H1 (cell line): Measurements from ENCODE around the gene ANXA5. TPM values are rescaled to one million over a fixed set of nuclear protein-coding genes. Genes with fewer than 3 reads are reported as not detected.

Experiments
- CTCF ChIA-PET: fragments of 300-600 bp; sonication (Branson Sonifier 250); formaldehyde crosslinking; loops from one replicate; lab custom pipeline; 2021; ENCODE audit not compliant: partially characterized antibody; lab: Charles Lee
- POLR2A ChIA-PET: fragments of 300-600 bp; sonication (Branson Sonifier 250); formaldehyde crosslinking; loops from one replicate; lab custom pipeline; 2021; ENCODE audit warnings: inconsistent platforms; ENCODE audit not compliant: partially characterized antibody; lab: Charles Lee
- DNase-seq, 2 experiments: peaks; one replicate each; pipeline versions ENCODE4 v3.0.0 to v3.0.0-alpha.2; 2010 to 2022; ENCODE audit warnings: low spot score in 2 of 2, low read depth in 1 of 2, mixed read lengths in 1 of 2
- FAIRE-seq: peaks from 2 replicates; lab custom pipeline; 2011; peaks lifted over from hg19 to GRCh38; lab: Jason Lieb, UNC
- H2AFZ ChIP-seq: 2 replicates; pipeline ENCODE4 v1.8.1; 2012; ENCODE audit warnings: low read length, inconsistent platforms
- H2AK5ac ChIP-seq: 2 replicates; pipeline ENCODE4 v1.6.1; 2013; ENCODE audit warnings: low read depth, low read length
- H2BK120ac ChIP-seq: replicated peaks from 2 replicates; pipeline ENCODE3; 2013; ENCODE audit warnings: low read depth, low read length, inconsistent platforms
- H2BK12ac ChIP-seq: 2 replicates; pipeline ENCODE4 v1.6.1; 2013; ENCODE audit warnings: low read depth, low read length
- H2BK15ac ChIP-seq: 2 replicates; pipeline ENCODE4 v1.6.1; 2013; ENCODE audit warnings: low read length
- H2BK20ac ChIP-seq: 2 replicates; pipeline ENCODE4 v1.6.1; 2013; ENCODE audit warnings: low read length
- H2BK5ac ChIP-seq: 2 replicates; pipeline ENCODE4 v1.6.1; 2013; ENCODE audit warnings: low read depth, low read length
- H3K14ac ChIP-seq: 2 replicates; pipeline ENCODE4 v1.6.1; 2013; ENCODE audit warnings: inconsistent platforms; ENCODE audit not compliant: insufficient read length
- H3K18ac ChIP-seq: 2 replicates; pipeline ENCODE4 v1.6.1; 2013; ENCODE audit warnings: low read length; ENCODE audit errors: extremely low read depth
- H3K23ac ChIP-seq: 2 replicates; pipeline ENCODE4 v1.6.1; 2013; ENCODE audit warnings: inconsistent platforms; ENCODE audit not compliant: insufficient read length
- H3K23me2 ChIP-seq: 2 replicates; pipeline ENCODE4 v1.6.1; 2013; ENCODE audit warnings: low read depth, low read length
- H3K27ac ChIP-seq: 2 replicates; pipeline ENCODE4 v1.6.1; 2011; ENCODE audit warnings: low read depth, low read length, inconsistent platforms
- H3K27me3 ChIP-seq, 4 experiments: replicated peaks in 1 of 4; 1 replicate in 1 of 4; 2 replicates in 3 of 4; pipeline versions ENCODE4 v1.6.1 to v1.8.1; 2011 to 2013; ENCODE audit warnings: low read length in 3 of 4, mild to moderate bottlenecking in 3 of 4, inconsistent platforms in 2 of 4, mixed read lengths in 2 of 4, moderate library complexity in 1 of 4; ENCODE audit not compliant: control insufficient read depth in 3 of 4, insufficient read depth in 3 of 4; ENCODE audit errors: extremely low read depth in 1 of 4
- H3K36me3 ChIP-seq, 4 experiments: 2 replicates each; pipeline versions ENCODE4 v1.6.1 to v1.8.1; 2011 to 2013; ENCODE audit warnings: mild to moderate bottlenecking in 4 of 4, low read length in 3 of 4, moderate library complexity in 2 of 4, control low read depth in 1 of 4, inconsistent platforms in 1 of 4; ENCODE audit not compliant: insufficient read depth in 4 of 4, control insufficient read depth in 2 of 4
- H3K4ac ChIP-seq: replicated peaks from 2 replicates; pipeline ENCODE3; 2013; ENCODE audit warnings: low read length, low read depth, mixed read lengths, inconsistent platforms; ENCODE audit not compliant: insufficient read length
- H3K4me1 ChIP-seq, 4 experiments: replicated peaks in 1 of 4; 1 replicate in 1 of 4; 2 replicates in 3 of 4; pipeline versions ENCODE4 v1.6.1 to v1.8.1; 2011 to 2013; ENCODE audit warnings: low read length in 3 of 4, inconsistent platforms in 2 of 4, mixed read lengths in 1 of 4; ENCODE audit not compliant: insufficient read depth in 4 of 4, control insufficient read depth in 3 of 4
- H3K4me2 ChIP-seq, 2 experiments: 2 replicates each; pipeline versions ENCODE4 v1.6.1 to v1.8.1; 2011 to 2013; ENCODE audit warnings: low read depth in 2 of 2, low read length in 2 of 2, control low read depth in 1 of 2, inconsistent platforms in 1 of 2, mild to moderate bottlenecking in 1 of 2; ENCODE audit not compliant: insufficient read depth in 1 of 2
- H3K4me3 ChIP-seq, 4 experiments: fragments of 200-600, 300-600 bp in 1 of 4; sonication (generic), shearing (Covaris generic), sonication (Bioruptor Twin) in 1 of 4; 2 replicates each; pipeline versions ENCODE4 v1.5.1 to v1.8.1; 2011 to 2016; ENCODE audit warnings: low read length in 4 of 4, low read depth in 3 of 4, control low read depth in 2 of 4, inconsistent platforms in 2 of 4, mild to moderate bottlenecking in 2 of 4, mixed read lengths in 1 of 4, moderate library complexity in 1 of 4; ENCODE audit not compliant: insufficient read depth in 2 of 4; ENCODE audit errors: extremely low read depth in 1 of 4
- H3K56ac ChIP-seq: replicated peaks from 2 replicates; pipeline ENCODE3; 2013; ENCODE audit warnings: low read depth, mild to moderate bottlenecking, mixed read lengths, low read length, inconsistent platforms; ENCODE audit not compliant: insufficient read length
- H3K79me1 ChIP-seq: 2 replicates; pipeline ENCODE4 v1.6.1; 2013; ENCODE audit warnings: low read depth, low read length, control low read depth
- H3K79me2 ChIP-seq, 2 experiments: 2 replicates each; pipeline versions ENCODE4 v1.6.1 to v1.8.1; 2012 to 2013; ENCODE audit warnings: low read length in 2 of 2, mild to moderate bottlenecking in 2 of 2, inconsistent platforms in 1 of 2; ENCODE audit not compliant: insufficient read depth in 2 of 2, control insufficient read depth in 1 of 2
- H3K9ac ChIP-seq, 4 experiments: replicated peaks in 1 of 4; 1 replicate in 1 of 4; 2 replicates in 3 of 4; pipeline versions ENCODE4 v1.6.1 to v1.8.1; 2011 to 2013; ENCODE audit warnings: low read depth in 3 of 4, low read length in 3 of 4, control low read depth in 2 of 4, mild to moderate bottlenecking in 2 of 4, moderate library complexity in 2 of 4, inconsistent platforms in 1 of 4; ENCODE audit errors: extremely low read depth in 1 of 4
- H3K9me3 ChIP-seq, 2 experiments: 2 replicates each; pipeline versions ENCODE4 v1.6.1 to v1.8.1; 2012 to 2013; ENCODE audit warnings: mild to moderate bottlenecking in 2 of 2, moderate library complexity in 2 of 2, control low read depth in 1 of 2, inconsistent platforms in 1 of 2, low read depth in 1 of 2, low read length in 1 of 2, mixed read lengths in 1 of 2; ENCODE audit not compliant: insufficient read depth in 2 of 2
- H4K20me1 ChIP-seq, 2 experiments: replicated peaks in 1 of 2; 2 replicates each; pipeline versions ENCODE3 to v1.8.1; 2011 to 2013; ENCODE audit warnings: inconsistent platforms in 2 of 2, low read length in 2 of 2, mild to moderate bottlenecking in 1 of 2; ENCODE audit not compliant: insufficient read depth in 2 of 2, control insufficient read depth in 1 of 2
- H4K5ac ChIP-seq: 2 replicates; pipeline ENCODE4 v1.6.1; 2013; ENCODE audit warnings: low read length, low read depth, mixed read lengths, inconsistent platforms; ENCODE audit not compliant: insufficient read length
- H4K8ac ChIP-seq: 2 replicates; pipeline ENCODE4 v1.8.0; 2013; ENCODE audit warnings: mild to moderate bottlenecking, moderate library complexity, low read length, inconsistent platforms; ENCODE audit not compliant: insufficient read depth; ENCODE audit errors: extremely low read depth
- H4K91ac ChIP-seq: replicated peaks from 2 replicates; pipeline ENCODE3; 2013; ENCODE audit warnings: low read length, mixed read lengths, inconsistent platforms; ENCODE audit not compliant: insufficient read length
- EGR1 ChIP-seq: IDR thresholded peaks from 2 replicates; pipeline ENCODE4 v1.6.1; 2011; ENCODE audit warnings: low read depth, low read length, borderline replicate concordance
- WGBS, 2 experiments: shearing (Covaris generic) in 1 of 2; methylation state at CpG; one replicate each; pipeline versions ENCODE4 v1.1.6 to v1.1.7; 2013 to 2015; ENCODE audit warnings: low lambda C conversion rate in 2 of 2, mixed read lengths in 2 of 2, inconsistent platforms in 1 of 2, low coverage in 1 of 2, missing lambda C conversion rate in 1 of 2; ENCODE audit not compliant: insufficient replicate concordance in 2 of 2, insufficient coverage in 1 of 2, insufficient read length in 1 of 2; ENCODE audit errors: extremely low coverage in 1 of 2, missing lambda C conversion rate in 1 of 2; 5-methylcytosine and 5-hydroxymethylcytosine counted together
- polyA plus RNA-seq, 7 experiments: library from polyadenylated mRNA; depleted of rRNA in 3 of 7; stranded (reverse) in 5 of 7; unstranded in 2 of 7; fragments of >200 nt in 5 of 7; fragments of 200-250 nt in 2 of 7; gene quantifications; 1 replicate in 5 of 7; 2 replicates in 1 of 7; 4 replicates in 1 of 7; pipeline versions ENCODE4 v1.2.1 to v1.2.3, GENCODE V29; 2011 to 2013; ENCODE audit warnings: missing spikeins in 2 of 7, mixed read lengths in 2 of 7
- total RNA-seq: library from RNA; stranded (reverse); fragmentation: NEBNext Ultra II Directional; extraction: Animal tissue kit (Norgen Biotek cat#: 25700); gene quantifications from 2 replicates; pipeline ENCODE4 v1.2.1, GENCODE V29; 2021

ANXA5 gene
- total and polyA plus RNA-seq, 2 of the 8 experiments (the other 6 are each of a cell fraction or from before 2014, with no cell fraction given) = 213 to 221 TPM

- Histone ChIP-seq H3K9me3 (no peaks in the 10 kb centered on the region), H3K79me2 (no peaks in the 10 kb centered on the region), H3K79me1 (no peaks in the 10 kb centered on the region), H3K18ac (no peak overlapping the region), H4K5ac (no peak overlapping the region), H3K4me3 (no peak overlapping the region), H4K8ac (no peak overlapping the region), H3K4me1 (peaks cover 0 to 4% (median 1%) of the 10 kb centered on the region in 4 experiments; a peak in 2 of 7 replicates), H2AK5ac (no peak overlapping the region), H3K36me3 (peaks cover 4 to 62% (median 39%) of the 10 kb centered on the region in 4 experiments), H2BK12ac (no peak overlapping the region), H4K20me1 (peaks cover 0 to 1% of the 10 kb centered on the region in 2 experiments), H3K4me2 (no peak overlapping the region), H3K27ac (no peak overlapping the region), H3K56ac (no peak overlapping the region), H3K9ac (no peak overlapping the region), H3K23me2 (no peaks in the 10 kb centered on the region), H2BK20ac (no peak overlapping the region), H2BK5ac (no peak overlapping the region), H3K4ac (no peak overlapping the region), H3K27me3 (no peaks in the 10 kb centered on the region), H3K14ac (no peak overlapping the region), H2BK120ac (no peak overlapping the region), H2BK15ac (no peak overlapping the region), H3K23ac (no peak overlapping the region), H2AFZ (no peak overlapping the region), H4K91ac (no peak overlapping the region)
- FAIRE-seq (no peak), DNase-seq (no peak)
- 98% methylated on average over 2 of the region's 2 CpGs; no CpG with 5 or more reads in 1 of the 2 experiments for WGBS, 2 experiments
- CTCF ChIA-PET = interaction anchor here (0.5 to 3.0 kb wide), 6 partner anchors 11 to 122 kb away, joined by 3 to 9 read pairs (median 4); no protein-coding TSS in a partner anchor
- POLR2A ChIA-PET = no interaction called here
- no peak for TF ChIP-seq EGR1
Measured at GRCh38 chr4:121674696-121675095, 22.1 kb downstream of the ANXA5 start.
